Stimulated activated CD4-positive, alpha-beta T cell treated with anti-CD3 and anti-CD28 coated beads, Interleukin-12 subunit alpha, Interleukin-12 subunit beta, amount 100 ng/mL, for 4 hours (primary cell): ENCODE data around the gene GALR1.
A peak's percentile ranks its signal among the peaks of the same experiment; 100 is the strongest.
"Not testable (repeated sequence)": the region's sequence is repeated elsewhere in the genome, so short reads cannot be mapped to it uniquely, and the experiment has no call there.

Experiments
- DNase-seq: peaks from one replicate; pipeline ENCODE4 v3.0.0-alpha.2; 2020

GALR1 gene, protein sequence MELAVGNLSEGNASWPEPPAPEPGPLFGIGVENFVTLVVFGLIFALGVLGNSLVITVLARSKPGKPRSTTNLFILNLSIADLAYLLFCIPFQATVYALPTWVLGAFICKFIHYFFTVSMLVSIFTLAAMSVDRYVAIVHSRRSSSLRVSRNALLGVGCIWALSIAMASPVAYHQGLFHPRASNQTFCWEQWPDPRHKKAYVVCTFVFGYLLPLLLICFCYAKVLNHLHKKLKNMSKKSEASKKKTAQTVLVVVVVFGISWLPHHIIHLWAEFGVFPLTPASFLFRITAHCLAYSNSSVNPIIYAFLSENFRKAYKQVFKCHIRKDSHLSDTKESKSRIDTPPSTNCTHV

DNA sequence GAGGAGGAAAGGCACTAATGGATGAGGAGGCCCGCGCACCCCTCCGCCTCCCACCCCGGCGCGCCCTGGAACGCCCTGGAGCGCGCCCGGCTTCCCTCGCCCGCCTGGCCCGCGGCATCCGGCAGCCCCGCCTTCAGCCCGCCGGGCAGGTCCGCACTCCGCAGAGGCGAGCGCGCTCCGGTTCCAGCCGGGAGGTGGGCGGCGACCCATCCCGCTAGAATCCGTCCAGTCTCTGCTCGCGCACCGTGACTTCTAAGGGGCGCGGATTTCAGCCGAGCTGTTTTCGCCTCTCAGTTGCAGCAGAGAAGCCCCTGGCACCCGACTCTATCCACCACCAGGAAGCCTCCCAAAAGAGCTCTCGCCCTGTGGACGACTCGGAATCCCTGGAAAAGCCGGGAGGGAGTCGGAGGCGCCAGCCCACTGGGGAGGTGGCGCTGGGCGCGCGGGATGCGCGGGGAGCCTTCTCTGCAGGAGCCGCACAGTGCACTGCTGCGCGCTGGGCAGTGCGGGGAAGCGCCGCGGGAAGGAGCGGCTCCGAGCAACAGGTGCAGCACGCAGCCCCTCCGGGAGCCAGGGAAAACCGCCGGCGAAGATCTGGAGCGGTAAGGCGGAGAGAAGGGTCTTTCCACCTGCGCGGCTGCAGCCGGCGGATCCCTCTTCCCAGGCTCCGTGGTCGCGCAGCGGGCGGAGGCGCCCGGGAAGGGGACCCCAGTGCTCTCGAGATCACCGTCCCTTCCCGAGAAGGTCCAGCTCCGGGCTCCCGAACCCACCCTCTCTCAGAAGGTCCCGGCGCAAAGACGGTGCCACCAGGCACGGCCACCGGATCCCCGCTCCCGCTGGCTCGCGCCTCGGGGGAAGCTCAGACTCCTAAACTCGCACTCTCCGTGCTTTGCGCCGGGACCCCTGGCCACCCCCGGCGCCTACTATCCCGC, at the start of gene GALR1:
GALR1 (plus strand) TSS at position 280 of the 932 bp plus-strand sequence. CDS start 701 bp downstream, outside the sequence.
- DNase-seq = no peak

DNA sequence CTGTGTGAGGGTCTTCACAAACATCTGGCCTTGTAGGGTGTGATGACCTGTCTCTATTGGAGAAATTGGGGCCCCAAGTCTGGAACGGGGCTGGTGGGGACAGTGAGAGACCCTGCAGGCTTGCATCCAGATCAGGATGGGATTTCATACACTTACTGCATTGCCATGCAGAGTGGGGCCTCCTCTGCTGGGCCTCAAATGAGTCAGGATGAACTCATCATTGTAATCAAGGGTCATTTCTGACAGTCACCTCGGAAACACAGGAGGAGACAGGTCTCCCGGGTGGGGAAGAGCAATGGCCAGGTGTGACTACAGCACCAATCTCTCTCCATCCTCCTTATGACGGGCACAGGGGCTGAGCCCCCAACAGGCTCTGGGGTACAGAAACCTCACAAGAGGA, 48.1 kb upstream of the GALR1 start:
- no peak for DNase-seq

DNA sequence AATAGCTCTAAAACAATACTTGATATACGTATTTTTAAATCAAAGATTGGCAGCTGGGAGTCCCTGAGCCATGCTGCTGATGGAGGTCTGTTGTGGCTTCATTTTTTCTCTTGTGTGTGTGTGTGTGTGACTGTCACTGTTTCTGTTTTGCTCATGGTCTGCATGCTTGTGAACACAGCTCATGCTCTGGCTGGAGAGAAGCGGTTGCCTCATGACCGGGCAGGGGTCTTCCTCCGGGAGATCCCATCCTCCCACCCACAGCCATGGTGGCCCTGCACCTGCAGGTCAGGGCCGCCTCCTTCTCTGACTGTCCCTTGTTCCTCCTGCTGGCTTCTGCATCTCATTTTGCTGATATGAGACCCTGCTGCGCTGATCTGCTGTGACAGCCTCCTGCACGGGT, 47.3 kb upstream of the GALR1 start:
- DNase-seq = no peak

DNA sequence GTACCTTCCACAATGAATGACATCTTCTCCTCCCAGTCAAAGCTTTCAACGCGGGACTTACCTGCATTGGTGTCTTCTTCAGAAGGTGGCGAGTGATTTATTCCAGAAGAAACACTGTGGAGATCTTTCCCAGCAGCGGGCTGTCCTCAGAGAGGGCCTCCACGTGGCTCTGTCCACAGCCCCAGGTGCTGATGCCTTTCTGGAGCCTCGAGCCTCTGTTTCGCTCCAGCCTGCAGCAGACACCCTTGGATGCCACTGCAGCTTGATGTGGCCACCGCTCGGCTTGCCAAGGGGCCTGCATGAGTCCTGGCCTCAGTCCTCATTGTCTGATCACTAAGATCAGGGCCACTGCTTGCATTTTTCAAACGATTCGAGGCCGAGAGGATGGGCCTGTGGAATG, 46.6 kb upstream of the GALR1 start:
- no peak for DNase-seq

DNA sequence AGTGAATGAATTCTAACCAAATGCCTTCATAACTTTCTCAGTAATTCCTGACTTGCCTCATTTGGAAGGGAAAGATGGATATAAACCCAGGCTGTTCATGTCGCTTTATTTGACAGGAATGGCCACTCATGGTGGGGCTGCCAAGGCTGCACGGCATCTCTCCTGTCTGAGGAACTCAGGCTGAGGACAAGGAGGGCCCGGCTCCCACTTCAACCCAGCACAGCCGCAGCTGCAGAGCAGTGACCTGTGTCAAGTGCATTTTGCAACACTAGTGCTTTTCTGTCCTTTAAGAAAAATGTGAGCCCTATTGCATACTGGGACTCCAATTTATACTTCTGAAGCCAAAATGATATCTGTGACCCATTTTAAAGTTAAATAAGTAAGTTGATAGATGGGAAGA, 45.8 kb upstream of the GALR1 start:
- no peak for DNase-seq

DNA sequence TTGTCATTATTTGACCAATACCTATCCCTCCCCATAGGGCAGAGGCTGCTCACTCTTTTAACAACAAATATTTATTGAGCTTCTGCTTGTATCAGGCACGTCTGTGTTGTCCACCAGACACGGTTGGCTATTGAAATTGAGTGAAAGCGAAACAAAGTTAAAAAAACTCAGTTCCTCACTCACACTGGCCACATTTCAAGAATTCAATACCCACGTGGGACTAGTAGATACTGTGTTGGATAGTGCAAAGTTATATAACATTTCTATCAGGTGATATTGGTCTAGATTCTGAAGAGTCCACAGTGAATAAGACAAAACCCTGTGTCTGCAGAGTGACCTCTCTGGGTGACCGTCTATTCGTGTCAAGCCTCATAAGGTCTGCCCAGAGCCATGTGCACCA, 43.9 kb upstream of the GALR1 start:
- no peak for DNase-seq

DNA sequence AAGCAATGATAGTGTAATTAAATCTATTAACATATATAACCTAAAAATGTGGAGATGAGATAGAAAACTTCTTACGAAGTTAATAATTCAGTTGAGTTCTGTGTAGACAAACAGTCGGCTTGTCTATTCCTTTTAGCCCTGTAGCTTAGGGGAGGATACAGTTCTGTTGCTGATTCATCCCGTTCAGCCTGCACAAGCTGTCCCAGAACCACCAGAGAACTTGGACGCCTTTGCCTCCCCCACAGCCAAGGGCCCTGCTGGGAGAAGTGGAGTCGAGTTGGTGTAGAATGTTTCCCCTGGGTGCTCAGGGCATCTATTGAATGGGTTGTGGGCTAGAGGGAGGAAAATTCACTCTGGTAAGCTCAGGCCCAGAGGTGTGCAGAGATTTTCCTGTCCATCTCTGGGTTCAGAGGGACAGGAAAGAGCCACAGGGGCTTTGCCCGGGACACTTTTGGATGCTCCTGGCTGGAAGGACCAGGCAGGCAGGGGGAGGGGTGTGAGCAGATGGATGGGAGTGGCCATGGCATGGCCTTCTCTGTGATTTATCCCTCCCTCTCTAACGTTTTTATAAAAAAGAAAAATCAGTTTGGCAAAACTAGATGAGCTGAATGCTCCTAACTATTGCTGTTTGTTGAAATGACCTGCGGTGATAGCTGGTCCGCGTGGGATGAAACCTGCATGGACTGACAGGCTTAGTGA, 42.8 kb upstream of the GALR1 start:
- DNase-seq = no peak

DNA sequence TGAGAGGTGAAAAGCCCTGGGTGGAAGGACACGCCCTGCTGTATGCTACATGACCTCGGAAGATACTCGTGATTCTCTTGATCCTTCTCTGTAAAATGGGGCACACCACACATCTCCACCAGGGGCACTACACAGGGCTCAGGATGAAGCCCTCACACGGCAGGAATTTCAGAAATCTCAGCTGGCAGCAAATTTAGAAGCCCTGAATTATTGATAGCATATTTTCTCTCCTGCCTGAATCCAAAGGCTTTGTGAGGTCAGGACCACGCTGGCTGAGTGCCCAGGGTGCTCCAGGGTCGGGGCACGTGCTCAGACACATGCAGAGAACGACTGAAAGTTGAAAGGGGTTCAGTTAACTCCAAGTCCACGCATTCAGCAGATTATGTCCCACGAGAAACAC, 42.1 kb upstream of the GALR1 start:
- DNase-seq = no peak

DNA sequence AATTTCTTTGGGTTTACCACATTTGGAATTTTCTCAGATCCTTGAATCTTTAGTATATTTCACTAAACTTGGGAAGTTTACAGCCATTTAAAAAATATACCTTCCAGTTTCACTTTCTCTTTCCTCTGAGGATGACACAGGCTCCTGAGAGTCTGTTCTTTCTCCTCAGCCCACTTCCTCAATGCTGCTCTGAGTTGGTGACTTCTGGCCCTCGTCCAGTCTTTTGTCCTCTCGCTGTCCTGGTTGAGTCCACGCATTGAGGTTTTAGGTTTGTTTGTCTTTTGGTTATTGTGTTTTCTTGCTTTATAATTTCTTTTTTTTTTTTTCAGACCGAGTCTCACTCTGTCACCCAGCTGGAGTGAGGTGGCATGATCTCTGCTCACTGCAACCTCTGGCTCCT, 40.7 kb upstream of the GALR1 start:
- DNase-seq = no peak

DNA sequence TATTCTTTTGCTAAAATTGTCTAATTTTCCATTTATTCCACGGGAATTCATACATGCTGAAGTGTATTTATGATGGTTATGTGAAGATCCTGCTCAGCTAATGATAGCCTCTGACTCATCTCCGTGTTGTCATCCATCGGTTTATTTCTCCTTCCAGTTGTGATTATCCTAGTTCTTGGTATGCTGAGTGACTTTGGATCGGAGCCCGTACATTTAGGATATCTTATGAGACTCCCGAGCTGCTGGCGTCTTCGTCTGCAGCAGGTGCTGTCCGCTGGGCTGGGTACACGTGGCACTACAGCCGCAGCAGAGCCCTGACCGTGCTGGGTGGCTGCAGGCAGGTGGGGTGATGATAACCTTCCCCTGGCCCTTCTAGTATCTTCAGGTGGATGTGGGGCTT, 40.1 kb upstream of the GALR1 start:
- no peak for DNase-seq

DNA sequence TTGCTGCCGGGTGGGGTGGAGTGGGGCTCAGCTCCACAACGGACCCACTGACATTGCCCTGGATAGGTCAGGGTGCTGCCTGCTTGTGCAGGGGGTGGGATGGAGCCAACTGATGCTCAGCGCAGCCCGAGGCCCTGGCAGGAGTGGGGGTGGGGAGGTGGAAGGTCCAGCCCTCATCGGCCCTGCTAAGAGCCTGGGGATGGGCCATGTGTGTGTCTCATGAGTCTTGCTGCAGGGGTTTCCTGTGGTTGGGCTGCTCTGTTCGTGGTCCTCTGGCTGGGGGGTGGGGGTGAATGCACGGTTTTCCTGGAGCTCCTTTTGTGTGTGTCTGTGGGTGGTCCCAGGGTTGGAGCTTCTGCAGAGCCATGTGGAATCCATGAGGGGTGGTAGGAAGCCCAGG, 39.4 kb upstream of the GALR1 start:
- DNase-seq = no peak

DNA sequence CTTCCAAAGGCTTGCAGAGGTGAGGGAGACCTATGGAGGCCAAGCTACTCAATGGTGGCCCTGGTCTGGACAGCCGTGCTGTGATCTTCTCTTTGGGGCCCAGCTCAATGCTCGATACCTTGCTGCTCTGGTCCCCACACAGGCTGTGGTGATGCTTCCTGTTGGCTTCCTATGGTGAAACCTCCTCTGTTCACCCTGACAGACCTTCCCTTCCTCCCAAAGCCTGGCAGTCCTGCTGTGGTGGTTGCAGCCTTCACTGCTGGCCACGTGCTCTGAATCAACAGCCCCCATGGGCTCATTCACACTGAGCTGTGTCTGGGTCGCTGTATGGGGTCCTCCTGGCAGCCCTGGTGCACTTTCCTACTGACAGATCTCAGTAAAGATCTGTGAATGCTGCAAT, 31.0 kb upstream of the GALR1 start:
- DNase-seq = no peak

DNA sequence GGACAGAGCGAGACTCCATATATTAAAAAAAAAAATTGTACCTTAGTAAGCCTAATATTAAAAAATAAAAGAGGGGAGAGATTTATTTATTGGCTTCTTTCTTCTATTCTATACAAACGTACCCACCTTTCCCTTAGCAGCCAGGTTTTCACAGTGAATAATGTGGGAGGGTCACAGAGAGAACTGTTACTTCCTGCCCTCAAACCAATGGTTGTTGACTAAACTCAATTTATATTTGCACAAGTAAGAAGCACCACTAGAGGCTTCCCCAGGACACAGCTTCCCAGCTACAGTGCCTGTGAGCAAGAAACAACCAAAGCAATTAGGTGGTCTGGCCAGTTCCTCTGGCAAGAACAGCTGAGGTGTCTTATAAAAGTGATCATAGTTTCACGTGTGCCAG, 28.9 kb upstream of the GALR1 start:
- DNase-seq = no peak

DNA sequence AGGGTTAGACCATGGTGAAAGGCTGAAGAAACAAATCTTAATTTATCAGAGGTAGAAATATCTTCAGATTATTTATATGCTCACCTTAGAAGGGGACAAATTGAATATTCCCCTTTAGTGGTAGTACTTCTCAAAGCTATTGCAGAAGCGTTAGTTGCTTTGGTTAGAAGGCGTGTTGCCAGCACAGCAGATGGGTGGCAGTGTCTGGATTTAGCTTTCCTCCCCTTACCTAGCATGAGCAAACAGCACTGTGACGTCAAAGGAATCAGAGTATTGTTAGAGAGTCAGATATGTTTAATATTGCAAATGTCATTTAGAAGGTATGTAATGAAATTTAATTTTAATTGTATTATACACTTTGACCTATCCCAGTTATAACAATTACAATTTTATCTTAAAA, 27.2 kb upstream of the GALR1 start:
- no peak for DNase-seq

DNA sequence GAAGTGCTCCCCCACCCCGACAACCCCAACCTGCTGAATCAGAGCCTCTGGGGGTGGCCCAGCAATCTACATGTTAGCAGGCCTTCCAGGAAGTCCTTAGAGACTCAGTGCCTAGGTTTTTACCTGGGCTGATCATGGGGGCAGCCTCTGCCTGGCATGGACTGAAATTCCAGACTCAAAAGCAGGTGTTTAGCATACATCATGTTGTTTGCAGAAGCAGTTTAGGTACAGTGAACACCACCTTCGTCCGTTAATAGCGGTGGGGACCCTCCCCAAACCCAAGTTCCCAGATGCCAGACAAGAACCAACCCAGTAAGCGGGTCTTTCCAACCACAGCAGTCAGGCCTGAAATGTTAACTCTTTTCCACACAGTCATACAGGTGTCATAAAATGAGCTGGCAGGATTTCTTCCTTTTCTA, 26.4 kb upstream of the GALR1 start:
- peak; percentile 22 for DNase-seq

DNA sequence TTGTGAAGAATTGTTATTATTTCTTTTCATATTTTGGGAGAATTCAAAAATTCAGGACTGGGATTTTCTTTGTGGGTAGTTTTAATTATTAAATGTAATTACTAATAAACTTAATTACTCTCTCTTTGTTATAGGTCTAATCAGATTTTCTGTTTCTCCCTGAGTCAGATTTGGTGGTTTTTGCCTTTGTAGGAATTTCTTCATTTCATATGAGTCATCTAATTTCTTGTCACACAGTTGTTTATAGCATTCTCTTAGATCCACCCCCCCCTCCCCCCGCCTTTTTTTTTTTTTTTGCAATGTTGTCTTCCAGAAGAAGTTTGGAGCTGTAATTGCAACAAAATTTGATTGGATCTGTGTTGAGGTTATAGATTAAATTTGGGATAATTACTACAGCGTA, 26.0 kb upstream of the GALR1 start:
- DNase-seq = no peak

DNA sequence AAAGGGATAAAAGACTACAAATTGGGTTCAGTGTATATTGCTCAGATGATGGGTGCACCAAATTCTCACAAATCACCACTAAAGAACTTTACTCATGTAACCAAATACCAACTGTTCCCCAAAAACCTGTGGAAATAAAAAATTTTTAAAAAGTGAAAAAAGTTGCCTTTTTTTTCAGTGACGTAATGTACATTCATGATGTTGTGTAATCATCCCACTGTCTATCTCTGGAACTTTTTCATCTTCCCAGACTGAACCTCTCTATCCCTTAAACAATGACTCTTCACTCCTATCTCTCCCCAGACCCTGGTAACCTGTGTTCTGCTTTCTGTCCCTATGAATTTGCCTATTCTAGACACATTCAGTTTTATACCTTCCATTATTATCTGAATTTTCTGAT, 19.0 kb upstream of the GALR1 start:
- DNase-seq = no peak

DNA sequence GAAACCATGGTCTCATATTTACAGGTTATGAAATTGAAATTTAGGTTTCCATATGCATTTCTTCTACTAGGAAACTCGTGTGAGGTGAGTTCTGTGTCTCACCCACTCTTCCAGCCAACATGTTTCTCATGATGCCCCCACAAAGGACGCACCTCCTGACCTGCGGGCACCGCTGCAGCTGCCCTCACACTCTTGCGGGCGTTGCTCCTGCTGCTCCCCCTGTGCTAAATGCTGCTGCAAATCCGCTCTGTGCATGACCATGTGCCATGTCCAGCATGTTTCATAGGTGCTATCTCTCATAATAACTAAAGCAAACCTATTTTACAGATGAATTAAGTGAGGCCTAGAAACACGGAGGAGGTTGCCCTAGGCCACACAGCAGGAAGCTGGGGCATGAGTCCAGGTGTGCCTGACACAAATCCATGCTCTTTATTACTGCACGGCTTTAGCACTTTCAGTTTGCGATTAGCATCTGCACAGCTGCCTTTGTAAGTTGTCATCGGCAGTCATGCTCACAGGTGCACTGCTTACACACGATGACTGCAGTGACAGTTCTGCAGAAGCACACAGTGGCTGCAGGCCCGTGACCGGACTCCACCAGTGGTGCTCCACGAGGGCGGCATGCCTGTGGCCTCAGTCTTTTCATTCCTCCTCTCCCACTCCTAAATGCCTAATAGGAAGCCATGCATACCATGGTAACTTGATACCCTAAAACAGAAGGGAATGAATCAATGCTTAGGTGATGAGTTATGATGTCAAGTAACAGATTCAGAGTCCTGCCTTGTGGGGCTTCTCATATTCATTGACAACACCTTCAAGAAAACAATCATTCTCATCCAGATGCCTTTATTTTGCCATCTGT, 14.9 kb upstream of the GALR1 start:
- DNase-seq = no peak

DNA sequence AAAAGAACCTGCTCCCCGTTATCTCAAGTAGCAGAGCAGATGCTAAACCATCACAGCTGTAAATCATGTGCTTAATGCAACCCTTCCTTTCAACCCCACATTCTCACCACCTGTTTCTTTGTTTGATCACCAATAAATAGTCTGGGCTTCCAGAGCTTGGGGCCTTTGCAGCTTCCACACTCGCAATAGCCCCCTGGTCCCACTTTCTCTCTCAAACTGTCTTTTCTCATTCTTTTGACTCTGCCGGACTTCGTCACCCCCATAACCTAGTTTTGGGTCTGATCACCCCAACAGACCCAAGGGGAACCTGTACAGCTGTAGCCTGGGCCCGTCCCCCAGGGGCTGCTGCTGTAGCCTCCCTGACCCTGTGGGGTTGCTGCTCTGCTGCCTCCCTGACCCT, 10.4 kb upstream of the GALR1 start:
- not testable (repeated sequence) for DNase-seq

DNA sequence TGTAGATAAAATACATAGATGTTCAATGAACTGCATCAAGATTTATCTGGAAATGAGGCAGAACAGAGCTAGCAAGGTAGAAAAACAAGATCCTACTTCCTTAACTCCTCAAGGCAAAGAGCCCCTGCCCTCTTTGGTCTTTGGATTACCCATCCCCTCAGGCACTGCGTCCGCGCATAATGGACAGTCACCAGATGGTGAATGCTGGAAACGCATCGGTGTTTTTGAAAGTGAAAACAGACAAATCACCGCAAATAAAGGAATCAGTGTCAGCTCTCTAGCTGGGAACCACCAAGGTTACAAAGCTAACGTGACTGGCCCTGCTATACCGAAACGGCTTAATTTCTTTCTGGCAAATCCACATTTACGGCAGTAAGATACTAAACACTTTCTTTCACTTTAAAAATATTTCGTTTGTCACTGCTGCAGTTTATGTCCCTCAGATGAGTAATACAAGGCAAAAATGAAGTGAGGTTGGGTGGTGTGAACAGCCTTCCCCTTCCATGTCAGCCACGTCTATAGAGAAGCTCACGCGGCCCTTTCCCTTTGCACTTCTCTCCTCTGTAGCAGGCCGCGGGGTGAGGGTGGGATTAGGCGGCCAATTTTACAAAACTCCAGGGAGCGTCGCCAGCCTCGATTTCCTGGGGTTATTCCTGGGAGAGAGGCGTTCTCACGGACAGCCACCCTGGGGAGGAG, 627 bp upstream of the GALR1 start:
- no peak for DNase-seq

DNA sequence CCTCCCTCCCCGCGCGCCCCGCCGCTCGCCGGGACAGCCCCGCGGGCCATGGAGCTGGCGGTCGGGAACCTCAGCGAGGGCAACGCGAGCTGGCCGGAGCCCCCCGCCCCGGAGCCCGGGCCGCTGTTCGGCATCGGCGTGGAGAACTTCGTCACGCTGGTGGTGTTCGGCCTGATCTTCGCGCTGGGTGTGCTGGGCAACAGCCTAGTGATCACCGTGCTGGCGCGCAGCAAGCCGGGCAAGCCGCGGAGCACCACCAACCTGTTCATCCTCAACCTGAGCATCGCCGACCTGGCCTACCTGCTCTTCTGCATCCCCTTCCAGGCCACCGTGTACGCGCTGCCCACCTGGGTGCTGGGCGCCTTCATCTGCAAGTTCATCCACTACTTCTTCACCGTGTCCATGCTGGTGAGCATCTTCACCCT, 865 bp downstream of the GALR1 start:
- no peak for DNase-seq
